ENCODE measurements around the gene PALMD. TPM values are rescaled to one million over a fixed set of nuclear protein-coding genes. Genes with fewer than 3 reads are reported as not detected.
A peak's percentile ranks its signal among the peaks of the same experiment; 100 is the strongest.

PALMD gene
- total and polyA plus RNA-seq, 3 donors from 2014 or later = 12.9 to 23.5 (median 14.1) TPM

- no peak for DNase-seq
- Histone ChIP-seq H3K4me1 (peaks cover 7% of the 10 kb centered on the region), H3K9me3 (no peaks in the 10 kb centered on the region), H3K27me3 (no peaks in the 10 kb centered on the region), H3K27ac (no peak overlapping the region), H3K36me3 (ENCODE audit: low read depth, missing control alignments) (no peaks in the 10 kb centered on the region), H3K4me3 (no peak overlapping the region)
- TF ChIP-seq CTCF (IDR thresholded peaks at IDR 0.05) = no peak
- TF ChIP-seq POLR2A (IDR thresholded peaks at IDR 0.05) = no peak
- whole genome bisulfite sequencing, 2 donors = 91 to 98% methylated on average over 3 of the region's 3 CpGs
- intact Hi-C loops (cut with DNase I; ENCODE audit: low total_unique reads) = no loop called here
These were observed 9.5 kb downstream of the PALMD start for GRCh38 chr1:99655376-99655775.

- intact Hi-C loops (cut with DNase I; ENCODE audit: low total_unique reads) = no loop called here
- H3K36me3 ChIP-seq (ENCODE audit: low read depth, missing control alignments) = no peaks in the 10 kb centered on the region
- no peaks in the 10 kb centered on the region for H3K27me3 ChIP-seq
- peak overlapping the region in 1 of 2 donors; percentile 42 for H3K27ac ChIP-seq
- no peaks in the 10 kb centered on the region for H3K4me1 ChIP-seq
- WGBS, 2 donors = 82 to 94% methylated on average over 3 of the region's 3 CpGs
- DNase-seq = no peak
- TF ChIP-seq POLR2A (IDR thresholded peaks at IDR 0.05) (no peak), CTCF (IDR thresholded peaks at IDR 0.05) (no peak)
- H3K4me3 ChIP-seq = no peak overlapping the region
- no peaks in the 10 kb centered on the region for H3K9me3 ChIP-seq
These were observed 10.8 kb downstream of the PALMD start for GRCh38 chr1:99656701-99657100.

GRCh38 chr1:99657213-99658030 is 11.5 kb downstream of the PALMD start:
- intact Hi-C loops (cut with DNase I; ENCODE audit: low total_unique reads) = no loop called here
- DNase-seq = no peak
- Histone ChIP-seq H3K4me1 (no peaks in the 10 kb centered on the region), H3K4me3 (no peak overlapping the region), H3K27me3 (no peaks in the 10 kb centered on the region), H3K27ac (peak overlapping the region in 1 of 2 donors; percentile 42), H3K9me3 (no peaks in the 10 kb centered on the region), H3K36me3 (ENCODE audit: low read depth, missing control alignments) (no peaks in the 10 kb centered on the region)
- no peak for TF ChIP-seq POLR2A (IDR thresholded peaks at IDR 0.05)
- TF ChIP-seq CTCF (IDR thresholded peaks at IDR 0.05) = no peak
- WGBS, 2 donors = 80 to 86% methylated on average over 5 of the region's 5 CpGs

GRCh38 chr1:99658031-99658290 is 12.0 kb downstream of the PALMD start:
- 94 to 96% methylated on average over 3 of the region's 3 CpGs for WGBS, 2 donors
- intact Hi-C loops (cut with DNase I; ENCODE audit: low total_unique reads) = no loop called here
- Histone ChIP-seq H3K36me3 (ENCODE audit: low read depth, missing control alignments) (no peaks in the 10 kb centered on the region), H3K27ac (no peak overlapping the region), H3K9me3 (no peaks in the 10 kb centered on the region), H3K4me3 (no peak overlapping the region), H3K27me3 (no peaks in the 10 kb centered on the region), H3K4me1 (peaks cover 4% of the 10 kb centered on the region)
- TF ChIP-seq POLR2A (IDR thresholded peaks at IDR 0.05) (no peak), CTCF (IDR thresholded peaks at IDR 0.05) (no peak)
- no peak for DNase-seq

- no peak overlapping the region for H3K4me3 ChIP-seq
- H3K27me3 ChIP-seq = no peaks in the 10 kb centered on the region
- TF ChIP-seq CTCF (IDR thresholded peaks at IDR 0.05) (no peak), POLR2A (IDR thresholded peaks at IDR 0.05) (no peak)
- H3K4me1 ChIP-seq = peaks cover 13% of the 10 kb centered on the region
- WGBS, 2 donors = 48 to 72% methylated on average over 2 of the region's 2 CpGs
- no peak for DNase-seq
- intact Hi-C loops (cut with DNase I; ENCODE audit: low total_unique reads) = no loop called here
- H3K36me3 ChIP-seq (ENCODE audit: low read depth, missing control alignments) = no peaks in the 10 kb centered on the region
- peak overlapping the region in 1 of 2 donors; percentile 78 for H3K27ac ChIP-seq
- H3K9me3 ChIP-seq = no peaks in the 10 kb centered on the region
These were observed 13.9 kb downstream of the PALMD start for GRCh38 chr1:99659755-99660210.
